ENCODE measurements around the gene ARL2BP. TPM values are rescaled to one million over a fixed set of nuclear protein-coding genes. Genes with fewer than 3 reads are reported as not detected.

Gene ARL2BP
- total RNA-seq, 2 donors from 2014 or later = 54.7 to 64.0 TPM

DNA sequence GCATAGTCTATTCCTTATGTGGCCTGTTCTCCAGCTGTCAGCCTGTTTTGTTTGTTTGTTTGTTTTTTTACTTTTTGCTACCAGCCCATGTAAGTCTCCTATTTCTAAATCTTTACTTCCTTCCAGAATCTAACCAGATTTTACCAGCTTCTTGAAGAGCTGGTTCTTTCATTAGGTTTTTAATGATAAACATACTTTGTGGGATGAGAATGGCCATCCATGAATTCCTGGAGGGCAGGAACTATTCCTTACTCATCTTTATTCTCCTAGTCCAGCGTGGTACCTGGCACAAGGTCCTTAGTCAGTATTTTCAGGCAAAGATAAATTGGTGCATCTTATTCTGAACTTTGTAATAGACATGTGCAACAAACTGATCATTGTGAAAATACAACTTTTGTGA, 41.6 kb upstream of the ARL2BP start:
- no peak for TF ChIP-seq CTCF (IDR thresholded peaks at IDR 0.05)
- DNase-seq (ENCODE audit: low spot score) (no peak), ATAC-seq (ENCODE audit: insufficient number of reproducible peaks, low FRiP score, low read depth) (no peak)
- Histone ChIP-seq H3K36me3 (peaks cover 7% of the 10 kb centered on the region), H3K4me1 (ENCODE audit: control insufficient read depth in 1 of 2, low read depth in 2 of 2) (no peaks in the 10 kb centered on the region), H3K27ac (no peak overlapping the region), H3K9me3 (no peaks in the 10 kb centered on the region), H3K27me3 (replicated peaks; ENCODE audit: insufficient read depth) (no peaks in the 10 kb centered on the region), H3K4me3 (no peak overlapping the region)

DNA sequence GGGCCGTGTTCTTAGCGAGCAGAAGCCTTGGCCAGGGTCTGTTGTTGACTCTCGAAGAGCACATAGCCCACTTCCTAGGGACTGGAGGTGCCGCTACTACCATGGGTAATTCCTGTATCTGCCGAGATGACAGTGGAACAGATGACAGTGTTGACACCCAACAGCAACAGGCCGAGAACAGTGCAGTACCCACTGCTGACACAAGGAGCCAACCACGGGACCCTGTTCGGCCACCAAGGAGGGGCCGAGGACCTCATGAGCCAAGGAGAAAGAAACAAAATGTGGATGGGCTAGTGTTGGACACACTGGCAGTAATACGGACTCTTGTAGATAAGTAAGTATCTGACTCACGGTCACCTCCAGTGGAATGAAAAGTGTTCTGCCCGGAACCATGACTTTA, 40.4 kb upstream of the ARL2BP start:
- ATAC-seq (ENCODE audit: insufficient number of reproducible peaks, low FRiP score, low read depth) = no peak
- TF ChIP-seq CTCF (IDR thresholded peaks at IDR 0.05) = no peak
- DNase-seq (ENCODE audit: low spot score) = no peak
- Histone ChIP-seq H3K9me3 (no peaks in the 10 kb centered on the region), H3K4me3 (no peak overlapping the region), H3K36me3 (peaks cover 8% of the 10 kb centered on the region), H3K4me1 (ENCODE audit: control insufficient read depth in 1 of 2, low read depth in 2 of 2) (no peaks in the 10 kb centered on the region), H3K27ac (no peak overlapping the region), H3K27me3 (replicated peaks; ENCODE audit: insufficient read depth) (no peaks in the 10 kb centered on the region)

GRCh38 chr16:57208926-57209325, 36.1 kb upstream of the ARL2BP start:
- no peak for ATAC-seq (ENCODE audit: insufficient number of reproducible peaks, low FRiP score, low read depth)
- no peak overlapping the region for H3K27ac ChIP-seq
- H3K36me3 ChIP-seq = peaks cover 23% of the 10 kb centered on the region

DNA sequence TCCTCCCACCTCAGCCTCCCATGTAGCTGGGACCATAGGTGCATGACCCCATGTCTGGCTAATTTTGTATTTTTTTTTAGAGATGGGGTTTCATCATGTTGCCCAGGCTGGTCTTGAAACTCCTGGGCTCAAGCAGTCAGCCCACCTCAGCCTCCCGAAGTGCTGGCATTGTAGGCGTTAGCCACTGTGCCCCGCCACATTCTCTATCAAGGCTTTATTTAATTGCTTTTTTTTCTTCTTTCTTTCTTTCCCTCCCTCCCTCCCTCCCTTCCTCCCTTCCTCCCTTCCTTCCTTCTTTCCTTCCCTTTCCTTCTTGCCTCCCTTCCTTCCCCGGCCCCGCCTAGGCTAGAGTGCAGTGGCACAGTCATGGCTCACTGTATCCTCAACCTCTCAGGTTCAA, 35.3 kb upstream of the ARL2BP start:
- Histone ChIP-seq H3K27ac (no peak overlapping the region), H3K27me3 (replicated peaks; ENCODE audit: insufficient read depth) (no peaks in the 10 kb centered on the region), H3K4me1 (ENCODE audit: control insufficient read depth in 1 of 2, low read depth in 2 of 2) (no peaks in the 10 kb centered on the region), H3K4me3 (no peak overlapping the region), H3K36me3 (peaks cover 29% of the 10 kb centered on the region), H3K9me3 (no peaks in the 10 kb centered on the region)
- DNase-seq (ENCODE audit: low spot score) (no peak), ATAC-seq (ENCODE audit: insufficient number of reproducible peaks, low FRiP score, low read depth) (no peak)
- TF ChIP-seq CTCF (IDR thresholded peaks at IDR 0.05) = no peak

More at GRCh38 chr16:57208926-57209325, 36.1 kb upstream of the ARL2BP start:
- no peaks in the 10 kb centered on the region for H3K27me3 ChIP-seq (replicated peaks; ENCODE audit: insufficient read depth)
- TF ChIP-seq CTCF (IDR thresholded peaks at IDR 0.05) = no peak
- no peak overlapping the region for H3K4me3 ChIP-seq
- DNase-seq (ENCODE audit: low spot score) = no peak
- no peaks in the 10 kb centered on the region for H3K4me1 ChIP-seq (ENCODE audit: control insufficient read depth in 1 of 2, low read depth in 2 of 2)
- no peaks in the 10 kb centered on the region for H3K9me3 ChIP-seq

DNA sequence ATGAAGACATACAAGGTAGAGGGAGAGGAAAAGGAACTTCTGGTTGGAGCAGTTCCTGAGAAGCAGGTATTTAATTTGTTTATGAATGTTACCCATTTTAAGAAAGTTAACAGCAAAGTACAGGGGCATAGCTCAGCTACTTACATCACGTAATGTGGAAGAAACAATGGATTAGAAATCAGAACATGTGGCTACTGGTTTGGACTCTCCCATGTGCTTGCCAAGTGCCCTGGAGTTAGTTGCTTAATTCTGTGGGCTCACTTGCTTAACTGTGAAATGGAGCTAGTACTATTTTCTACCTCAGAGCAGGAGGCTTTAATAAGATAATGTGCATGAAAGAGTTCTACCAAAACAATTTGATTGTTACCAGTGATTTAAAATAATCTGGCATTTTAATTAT, 31.6 kb upstream of the ARL2BP start:
- peaks cover 52% of the 10 kb centered on the region for H3K36me3 ChIP-seq

More for the DNA sequence above, 31.6 kb upstream of the ARL2BP start:
- peaks cover 4% of the 10 kb centered on the region for H3K9me3 ChIP-seq
- no peaks in the 10 kb centered on the region for H3K4me1 ChIP-seq (ENCODE audit: control insufficient read depth in 1 of 2, low read depth in 2 of 2)
- no peak overlapping the region for H3K4me3 ChIP-seq
- TF ChIP-seq CTCF (IDR thresholded peaks at IDR 0.05) = no peak
- H3K27me3 ChIP-seq (replicated peaks; ENCODE audit: insufficient read depth) = no peaks in the 10 kb centered on the region
- no peak for DNase-seq (ENCODE audit: low spot score)
- H3K27ac ChIP-seq = no peak overlapping the region
- no peak for ATAC-seq (ENCODE audit: insufficient number of reproducible peaks, low FRiP score, low read depth)
